ENCODE data around the gene TCTN3.
"Not testable (repeated sequence)": the region's sequence is repeated elsewhere in the genome, so short reads cannot be mapped to it uniquely, and the experiment has no call there.

TCTN3 gene

DNA sequence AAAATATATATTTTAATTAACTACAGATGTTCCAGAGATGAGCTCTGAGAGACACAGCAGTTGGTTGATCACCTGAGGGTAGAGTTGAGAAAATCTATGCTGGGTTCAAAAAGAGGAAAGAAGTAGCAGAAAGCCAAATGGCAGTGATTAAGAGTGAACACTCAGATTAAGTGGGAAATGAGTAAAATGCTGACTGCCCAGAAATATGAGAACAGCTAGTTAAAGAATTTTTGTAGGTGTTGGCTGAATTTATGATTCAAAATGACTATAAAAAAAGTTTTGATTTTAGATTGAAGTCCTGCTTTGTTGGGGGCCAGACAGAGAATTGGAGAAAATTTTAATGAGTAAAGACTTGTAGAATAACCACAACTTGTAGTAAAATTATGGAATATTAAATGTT, 9.8 kb downstream of the TCTN3 start:
- DNase-seq (ENCODE audit: low read depth), result no peak

- no peak for DNase-seq (ENCODE audit: low read depth)
Observed at GRCh38 chr10:95675403-95676116, 18.2 kb downstream of the TCTN3 start.

- DNase-seq (ENCODE audit: low read depth), result no peak
Observed at GRCh38 chr10:95674643-95675042, 19.1 kb downstream of the TCTN3 start.

- not testable (repeated sequence) for DNase-seq (ENCODE audit: low read depth)
Observed at GRCh38 chr10:95672641-95673040, 21.1 kb downstream of the TCTN3 start.

GRCh38 chr10:95664543-95664942, 29.2 kb downstream of the TCTN3 start:
- no peak for DNase-seq (ENCODE audit: low read depth)

DNA sequence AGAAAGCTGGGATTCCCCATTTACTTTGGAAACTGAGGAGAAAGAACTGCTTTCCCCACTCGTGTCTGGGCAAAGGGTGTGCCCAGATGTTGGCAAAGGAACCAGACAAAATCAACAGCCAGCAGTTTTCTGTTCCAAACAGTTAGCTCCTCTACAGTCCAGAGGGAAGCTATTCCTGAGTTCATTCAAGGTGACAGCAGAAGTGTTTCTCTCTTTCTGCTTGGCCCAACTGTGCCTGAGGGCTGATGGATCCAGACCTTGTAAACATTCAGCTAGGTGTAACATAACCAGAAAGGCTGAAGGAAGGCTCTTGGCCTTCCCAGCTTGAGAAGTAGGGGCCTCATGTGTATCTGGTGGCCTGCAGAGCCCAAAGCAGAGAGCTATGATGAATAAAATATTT, 30.2 kb downstream of the TCTN3 start:
- no peak for DNase-seq (ENCODE audit: low read depth)

- DNase-seq (ENCODE audit: low read depth), result no peak
Observed at GRCh38 chr10:95661818-95662217, 31.9 kb downstream of the TCTN3 start.

DNA sequence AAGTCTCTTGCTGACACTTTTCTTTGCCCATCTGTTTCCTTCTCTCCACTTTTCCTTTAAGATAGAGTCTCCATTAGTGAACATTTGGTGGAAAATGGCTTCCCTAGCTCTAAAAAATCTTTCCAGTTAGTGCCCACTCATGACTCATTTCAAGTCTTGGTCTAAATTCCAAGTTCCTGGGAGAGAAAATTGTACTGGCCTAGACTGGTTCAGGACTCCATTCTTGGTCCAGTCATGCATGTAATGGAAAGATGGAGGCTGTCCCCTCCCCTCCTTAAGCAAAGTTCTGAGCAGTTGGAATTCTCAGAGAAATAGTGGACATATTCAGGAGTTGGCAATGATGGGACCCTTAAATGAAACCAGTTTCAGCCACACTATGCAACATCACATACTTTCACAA, 33.4 kb downstream of the TCTN3 start:
- no peak for DNase-seq (ENCODE audit: low read depth)

- no peak for DNase-seq (ENCODE audit: low read depth)
Observed at GRCh38 chr10:95657250-95657649, 36.5 kb downstream of the TCTN3 start.

GRCh38 chr10:95656291-95657164, 37.2 kb downstream of the TCTN3 start, which contains the start of gene ALDH18A1:
ALDH18A1 (minus strand) TSS chr10:95656711; CDS start chr10:95653377, 3,334 bp downstream.
- peak; percentile 89 for DNase-seq (ENCODE audit: low read depth)

GRCh38 chr10:95655571-95656290, 38.0 kb downstream of the TCTN3 start:
- DNase-seq (ENCODE audit: low read depth), result no peak

- no peak for DNase-seq (ENCODE audit: low read depth)
Observed at GRCh38 chr10:95653895-95654294, 39.8 kb downstream of the TCTN3 start.

- no peak for DNase-seq (ENCODE audit: low read depth)
Observed at GRCh38 chr10:95651346-95652060, 42.2 kb downstream of the TCTN3 start.

DNA sequence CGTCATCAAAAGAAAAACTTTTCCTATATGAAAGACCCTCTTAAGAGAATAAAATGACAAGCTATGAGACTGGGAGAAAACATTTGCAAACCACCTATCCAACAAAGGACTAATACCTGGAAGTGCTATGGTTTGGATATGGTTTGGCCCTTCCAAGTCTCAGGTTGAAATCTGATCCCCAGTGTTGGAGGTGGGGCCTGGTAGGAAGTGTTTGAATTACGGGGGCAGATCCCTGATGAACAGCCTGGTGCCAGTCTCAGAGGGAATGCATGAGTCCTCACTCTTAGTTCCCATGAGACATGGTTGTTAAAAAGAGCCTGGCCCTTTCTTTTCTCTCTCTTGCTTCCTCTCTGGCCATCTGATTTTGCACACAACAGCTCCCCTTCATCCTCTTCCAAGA, 43.5 kb downstream of the TCTN3 start:
- no peak for DNase-seq (ENCODE audit: low read depth)

GRCh38 chr10:95648138-95648537, 45.6 kb downstream of the TCTN3 start:
- DNase-seq (ENCODE audit: low read depth), result no peak

DNA sequence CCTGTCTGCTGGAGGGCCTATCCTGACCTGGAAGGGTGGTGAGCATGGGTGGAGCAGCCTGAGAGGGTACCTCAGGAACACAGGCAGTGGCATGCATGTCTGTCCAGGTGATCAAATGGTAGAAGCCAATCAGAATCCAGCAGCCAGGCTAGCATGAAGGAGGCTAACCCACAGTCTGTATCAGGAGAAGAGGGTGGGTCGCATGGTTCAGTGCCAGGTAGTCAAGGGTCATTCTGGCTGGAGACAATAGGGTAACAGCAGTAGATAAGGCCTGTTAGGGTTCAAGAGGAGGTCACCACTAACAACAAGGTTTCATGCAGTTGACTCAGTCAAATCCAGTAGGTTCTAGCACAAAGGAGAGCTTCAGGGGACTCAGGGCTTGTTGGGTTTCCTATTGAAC, 47.6 kb downstream of the TCTN3 start:
- DNase-seq (ENCODE audit: low read depth), result no peak

DNA sequence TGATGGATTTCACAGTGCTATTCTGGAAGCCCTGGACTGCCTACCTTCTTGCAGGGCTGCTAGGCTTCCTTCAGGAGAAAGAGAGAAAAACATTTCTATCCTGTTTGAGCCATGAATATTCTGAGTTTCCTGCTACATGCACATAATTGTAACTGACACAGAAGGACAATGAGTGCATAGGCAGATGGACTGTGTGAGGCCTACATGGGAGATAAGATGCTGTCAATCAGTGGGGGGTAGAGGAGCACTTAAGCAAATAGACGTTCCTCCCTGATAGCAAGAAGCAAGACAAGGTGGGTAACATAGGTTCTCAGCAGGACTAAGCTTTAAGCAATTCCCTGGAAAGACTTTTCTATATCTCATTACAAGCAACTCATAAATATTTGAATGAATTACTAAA, 48.8 kb downstream of the TCTN3 start:
- no peak for DNase-seq (ENCODE audit: low read depth)

DNA sequence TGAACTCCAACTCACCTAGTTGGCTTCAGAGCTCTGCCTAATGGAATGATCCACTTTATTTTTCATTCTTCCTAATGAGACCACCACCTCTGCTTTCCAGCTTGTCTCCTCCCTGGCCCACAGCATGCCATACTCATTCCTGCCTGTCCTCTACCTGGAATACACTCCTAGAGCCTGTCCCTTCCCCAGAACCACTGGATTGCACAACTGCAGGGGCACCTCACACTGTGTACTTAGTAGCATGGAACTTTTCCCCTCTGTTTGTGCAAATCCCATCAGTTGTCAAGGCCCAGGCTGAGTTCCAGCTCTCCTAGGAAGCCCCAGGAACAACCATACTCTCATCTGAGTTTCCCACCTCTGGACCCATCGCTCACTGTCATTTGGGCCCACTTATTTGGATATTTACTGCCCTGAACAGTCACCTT, 52.8 kb downstream of the TCTN3 start:
- no peak for DNase-seq (ENCODE audit: low read depth)

DNA sequence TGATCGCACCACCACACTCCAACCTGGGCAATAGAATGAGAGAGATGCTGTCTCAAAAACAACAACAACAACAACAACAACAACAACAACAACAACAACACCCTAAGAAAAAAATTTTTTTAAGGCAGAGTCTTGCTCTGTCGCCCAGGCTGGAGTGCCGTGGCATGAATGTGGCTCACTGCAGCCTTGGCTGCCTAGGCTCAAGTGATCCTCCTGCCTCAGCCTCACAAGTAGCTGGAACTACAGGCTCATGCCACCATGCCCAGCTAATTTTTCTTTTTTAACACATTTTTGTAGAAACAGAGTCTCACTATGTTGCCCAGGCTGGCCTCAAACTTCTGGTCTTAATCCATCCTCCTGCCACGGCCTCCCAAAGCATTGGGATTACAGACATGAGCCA, 55.8 kb downstream of the TCTN3 start:
- DNase-seq (ENCODE audit: low read depth), result no peak

DNA sequence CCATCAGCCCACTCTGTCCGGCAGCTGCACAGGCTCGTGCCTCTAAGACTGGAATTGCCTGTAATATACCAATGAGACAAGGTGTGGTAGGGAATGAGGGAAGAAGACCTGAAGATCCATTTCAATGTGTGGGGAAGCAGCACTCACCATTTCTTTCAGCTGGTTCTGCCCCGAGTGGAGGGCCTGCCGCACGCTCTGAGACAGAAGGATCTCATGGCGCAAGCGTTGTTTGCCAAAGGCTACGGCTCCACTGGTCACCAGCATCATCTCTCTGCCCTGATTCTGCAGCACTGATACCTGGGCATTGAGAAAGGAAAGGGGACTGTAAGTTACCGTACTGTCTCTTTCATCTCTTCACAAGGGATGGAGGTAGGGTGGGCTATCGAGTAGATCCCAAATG, 56.6 kb downstream of the TCTN3 start:
- DNase-seq (ENCODE audit: low read depth), result no peak

GRCh38 chr10:95635319-95635733, 58.4 kb downstream of the TCTN3 start:
- no peak for DNase-seq (ENCODE audit: low read depth)

DNA sequence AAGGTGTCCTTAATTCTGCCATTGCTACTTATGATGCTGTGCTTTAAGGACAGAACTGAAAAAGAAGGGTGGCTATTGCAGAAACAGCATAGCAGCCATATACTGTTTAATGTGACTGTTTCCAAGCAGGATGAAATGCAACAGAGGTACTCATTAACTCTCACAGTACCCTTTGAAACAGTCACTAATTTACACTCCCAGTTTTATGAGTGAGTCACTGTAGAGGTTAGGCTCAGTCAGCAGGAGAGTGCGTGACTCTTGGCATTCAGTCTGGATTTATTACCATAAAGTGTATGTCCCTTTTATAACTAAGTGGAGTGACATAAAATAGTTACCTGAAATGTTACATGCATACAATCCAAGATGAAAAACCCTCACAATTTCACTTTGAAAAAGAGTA, 64.9 kb downstream of the TCTN3 start:
- no peak for DNase-seq (ENCODE audit: low read depth)

Data from stimulated activated CD8-positive, alpha-beta memory T cell treated with anti-CD3 and anti-CD28 coated beads, Interleukin-15, amount 100 ng/mL, for 1 hour (primary cell).